GM12864 (cell line): Measurements from ENCODE around the gene CERK.
A peak's percentile ranks its signal among the peaks of the same experiment; 100 is the strongest.

Experiments used
- DNase-seq: peaks from one replicate; pipeline ENCODE4 v3.0.0-alpha.2; 2011; ENCODE audit warnings: low read depth
- H3K4me3 ChIP-seq: 2 replicates; pipeline ENCODE4 v1.5.1; 2011; ENCODE audit warnings: mild to moderate bottlenecking, low read depth, low read length, control low read depth
- TF ChIP-seq, protein P1 (sequence below): IDR thresholded peaks from 2 replicates; pipeline ENCODE4 v1.5.1; 2011; ENCODE audit warnings: low read depth, mild to moderate bottlenecking, moderate library complexity, low read length, control low read depth, inconsistent platforms; ENCODE audit errors: missing control alignments

The CERK gene

DNA sequence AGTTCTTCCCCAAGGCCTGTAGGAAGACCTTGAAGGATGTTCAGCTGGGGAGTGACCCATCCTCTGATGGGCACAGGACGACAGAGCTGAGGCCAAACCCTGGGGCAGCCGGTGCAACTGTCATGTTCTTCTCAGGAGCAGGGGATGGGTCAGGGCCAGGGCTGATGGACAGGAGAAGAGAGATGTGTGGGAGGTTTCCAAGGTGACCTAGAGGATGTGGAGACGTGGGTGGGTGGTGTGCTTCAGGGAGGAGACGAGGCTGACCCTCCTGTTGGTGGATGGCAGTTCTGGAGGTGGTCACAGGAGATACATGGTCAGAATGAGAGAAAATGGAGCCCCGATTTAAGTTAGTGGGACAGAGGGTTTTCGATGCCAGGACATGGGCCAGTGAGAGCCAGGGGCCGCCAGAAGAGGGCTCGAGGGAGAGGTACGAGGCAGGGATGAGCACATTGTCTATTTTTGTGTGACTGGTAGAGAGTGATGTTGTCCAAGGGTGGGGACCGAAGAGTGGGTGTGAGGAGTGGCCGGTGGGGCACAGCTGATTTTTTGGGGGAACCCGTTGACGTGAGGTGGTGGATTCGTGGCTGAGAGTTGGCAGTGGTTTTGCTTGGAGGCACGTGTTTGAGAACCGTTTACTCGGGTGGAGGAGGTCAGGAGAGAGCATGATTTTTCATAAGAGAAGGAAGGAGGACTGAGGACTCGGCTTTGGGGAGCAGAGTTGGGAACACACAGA is 39.0 kb upstream of the CERK start:
- no peak for DNase-seq
- peak overlapping the region; percentile 47 for H3K4me3 ChIP-seq
- TF ChIP-seq, protein P1, sequence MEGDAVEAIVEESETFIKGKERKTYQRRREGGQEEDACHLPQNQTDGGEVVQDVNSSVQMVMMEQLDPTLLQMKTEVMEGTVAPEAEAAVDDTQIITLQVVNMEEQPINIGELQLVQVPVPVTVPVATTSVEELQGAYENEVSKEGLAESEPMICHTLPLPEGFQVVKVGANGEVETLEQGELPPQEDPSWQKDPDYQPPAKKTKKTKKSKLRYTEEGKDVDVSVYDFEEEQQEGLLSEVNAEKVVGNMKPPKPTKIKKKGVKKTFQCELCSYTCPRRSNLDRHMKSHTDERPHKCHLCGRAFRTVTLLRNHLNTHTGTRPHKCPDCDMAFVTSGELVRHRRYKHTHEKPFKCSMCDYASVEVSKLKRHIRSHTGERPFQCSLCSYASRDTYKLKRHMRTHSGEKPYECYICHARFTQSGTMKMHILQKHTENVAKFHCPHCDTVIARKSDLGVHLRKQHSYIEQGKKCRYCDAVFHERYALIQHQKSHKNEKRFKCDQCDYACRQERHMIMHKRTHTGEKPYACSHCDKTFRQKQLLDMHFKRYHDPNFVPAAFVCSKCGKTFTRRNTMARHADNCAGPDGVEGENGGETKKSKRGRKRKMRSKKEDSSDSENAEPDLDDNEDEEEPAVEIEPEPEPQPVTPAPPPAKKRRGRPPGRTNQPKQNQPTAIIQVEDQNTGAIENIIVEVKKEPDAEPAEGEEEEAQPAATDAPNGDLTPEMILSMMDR, result no peak

DNA sequence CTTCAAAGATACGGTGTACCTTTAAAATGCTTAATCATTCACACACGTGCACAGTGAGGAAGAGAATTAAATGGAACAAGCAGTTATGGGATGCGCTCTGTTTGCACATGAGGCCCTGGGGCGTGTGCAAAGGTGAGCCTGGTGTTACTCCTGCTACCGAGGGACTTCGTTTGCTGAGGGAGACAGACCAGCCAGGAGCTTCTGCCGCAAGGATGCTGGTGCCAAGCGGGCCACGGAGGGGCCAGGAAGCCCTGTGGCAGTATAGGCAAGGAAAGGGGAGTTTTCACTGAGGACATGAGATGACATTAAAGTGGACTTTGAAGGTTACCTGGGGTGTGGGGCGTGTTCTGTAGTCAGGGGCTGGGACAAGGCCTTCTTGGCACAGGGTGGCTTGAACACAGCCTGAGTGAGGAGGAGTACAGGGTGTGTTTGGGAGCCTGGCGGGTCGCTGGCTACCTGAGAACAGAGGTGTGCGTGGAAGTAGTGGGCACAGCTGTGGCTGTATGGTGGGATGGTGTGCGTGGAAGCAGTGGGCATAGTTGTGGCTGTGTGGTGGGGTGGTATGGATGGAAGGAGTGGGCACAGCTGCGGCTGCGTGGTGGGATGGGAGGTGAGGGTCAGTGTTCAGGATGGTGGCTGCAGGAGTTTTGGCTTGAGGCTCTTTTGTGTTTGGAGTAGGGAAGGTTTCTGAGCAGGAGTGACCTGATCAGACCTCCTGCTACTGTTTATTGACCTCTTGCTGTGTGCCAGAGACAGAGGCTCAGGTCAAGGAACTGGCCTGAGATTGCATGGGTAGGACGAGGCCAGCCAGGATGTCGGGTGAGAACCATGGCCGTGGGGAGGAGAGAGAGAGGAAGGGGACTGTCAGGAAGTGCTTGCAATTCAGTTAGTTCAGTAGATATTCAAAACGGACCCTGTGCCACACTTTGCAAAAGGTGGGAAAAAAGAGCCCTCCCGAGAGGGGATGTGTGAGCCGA is 38.1 kb upstream of the CERK start:
- H3K4me3 ChIP-seq, result peak overlapping the region; percentile 47
- DNase-seq, result no peak
- TF ChIP-seq, protein P1, result no peak

DNA sequence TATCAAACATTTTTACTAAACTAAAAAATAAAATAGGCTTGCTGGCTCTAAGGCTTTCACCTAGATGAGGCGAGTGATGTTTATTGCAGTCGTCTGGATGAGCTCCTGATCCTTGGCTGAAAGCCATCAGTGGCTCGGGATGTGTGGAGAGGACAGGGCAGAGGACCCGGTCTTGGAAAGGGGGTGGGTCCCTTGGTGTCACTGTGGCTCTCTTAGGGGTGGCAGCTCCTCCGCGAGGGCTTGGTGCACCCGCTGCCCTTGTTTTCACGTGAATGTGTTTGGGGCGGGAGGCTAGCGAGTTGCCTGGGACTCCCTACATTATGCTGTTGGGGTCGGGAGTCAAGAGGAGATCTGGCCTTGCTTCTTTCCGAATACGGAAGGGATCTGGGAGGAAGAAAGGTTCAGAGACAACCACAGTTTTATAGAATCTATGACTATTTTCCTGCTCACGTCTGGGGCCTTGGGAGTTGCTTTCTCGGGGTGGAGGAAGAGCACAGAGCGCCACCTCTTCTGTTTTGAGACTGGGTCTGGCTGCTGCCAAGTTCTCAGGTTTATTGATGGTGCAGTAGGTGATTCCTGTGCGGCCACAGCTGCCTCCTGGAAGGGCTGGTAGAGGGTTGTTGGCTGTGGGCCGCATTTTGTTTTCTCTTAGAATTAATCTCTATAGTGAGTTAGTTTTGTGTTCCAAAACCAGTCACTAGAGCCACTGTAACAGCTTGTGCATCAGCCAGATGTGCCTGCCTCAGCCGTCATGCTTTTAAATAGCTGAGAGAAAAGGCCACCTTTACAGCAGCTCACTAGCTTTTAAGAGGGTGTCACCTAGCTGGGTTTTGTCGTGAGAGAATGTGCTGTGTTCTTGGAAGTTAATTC is 37.2 kb upstream of the CERK start:
- no peak for DNase-seq
- H3K4me3 ChIP-seq, result peak overlapping the region; percentile 47
- TF ChIP-seq, protein P1, result no peak

DNA sequence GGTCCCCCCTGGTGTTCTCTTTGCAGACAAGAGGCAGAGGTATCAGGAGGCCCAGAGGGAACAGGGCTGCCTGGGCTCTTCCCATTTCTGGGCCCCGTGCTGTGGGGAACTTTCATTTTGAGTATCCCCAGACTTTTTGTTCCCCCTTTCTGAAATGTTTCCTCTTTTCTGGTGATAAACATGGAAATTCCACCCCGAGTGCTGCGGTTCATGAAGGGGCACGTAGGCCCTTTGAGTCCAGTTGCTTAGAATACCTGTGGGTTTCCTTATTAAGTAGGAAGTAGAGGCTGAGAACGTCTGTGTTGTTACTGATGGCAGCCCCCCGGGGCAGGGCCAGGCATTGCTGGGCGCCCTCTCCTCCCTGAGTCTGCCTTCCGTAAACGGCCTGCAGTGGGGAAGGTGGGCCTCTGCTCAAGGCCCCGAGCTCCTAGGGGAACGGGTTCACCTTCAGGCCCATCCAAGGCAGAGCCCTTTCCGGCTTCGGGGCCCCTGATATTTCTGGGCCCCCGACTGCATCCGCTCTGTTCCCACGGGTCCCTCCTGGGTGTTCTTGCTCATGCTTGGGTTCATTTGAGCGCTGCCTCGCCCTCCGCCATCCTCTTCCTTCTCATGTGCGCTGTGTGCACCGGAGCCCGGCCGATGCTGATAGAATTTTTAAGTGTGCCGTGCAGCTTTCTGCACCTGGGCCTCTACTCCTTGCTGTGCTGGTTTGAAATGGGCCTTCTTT is 36.4 kb upstream of the CERK start:
- H3K4me3 ChIP-seq, result peak overlapping the region; percentile 47
- TF ChIP-seq, protein P1, result no peak
- DNase-seq, result peak; percentile 73

DNA sequence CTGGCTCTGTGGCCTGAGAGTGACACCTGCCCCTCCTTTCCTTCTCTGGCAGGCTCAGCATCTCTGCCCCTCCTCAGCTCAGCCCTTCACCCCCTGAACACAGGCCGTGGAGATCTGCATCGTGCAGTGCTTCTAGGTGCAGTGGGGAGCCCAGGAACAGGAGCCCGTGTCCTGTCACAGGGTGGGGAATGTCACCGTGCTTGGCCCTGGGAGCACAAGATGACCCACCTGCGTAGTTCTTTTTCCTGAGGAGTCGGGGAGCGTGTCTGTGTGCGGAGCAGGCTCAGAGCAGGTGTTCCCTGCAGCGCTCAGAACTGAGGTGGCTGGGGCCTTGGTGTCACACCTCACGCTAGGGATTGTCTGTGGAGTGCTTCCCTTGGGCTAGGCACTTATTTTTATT is 35.0 kb upstream of the CERK start:
- TF ChIP-seq, protein P1, result no peak
- DNase-seq, result no peak
- H3K4me3 ChIP-seq, result peak overlapping the region; percentile 28; the same call in 1 of the 2 replicates

DNA sequence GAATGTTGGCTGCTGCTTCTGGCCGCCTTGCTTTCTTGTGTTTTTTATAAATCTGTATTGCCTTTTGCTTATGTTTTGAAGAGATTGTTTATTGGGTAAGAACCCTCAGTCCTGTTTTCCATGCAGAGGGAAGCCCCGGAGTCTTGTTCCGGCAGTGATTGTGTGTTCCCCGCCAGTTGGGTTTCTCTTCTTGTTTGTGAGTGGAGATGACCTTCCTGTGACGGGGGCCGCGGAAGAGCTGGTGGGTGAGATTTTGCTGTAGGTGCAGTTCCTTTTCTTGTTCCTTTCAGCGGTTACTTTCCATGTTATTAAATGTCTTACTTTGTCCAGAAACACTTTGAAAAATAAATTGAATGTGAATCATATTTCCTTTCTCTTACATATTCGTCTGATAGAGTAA is 32.7 kb upstream of the CERK start:
- H3K4me3 ChIP-seq, result peak overlapping the region; percentile 42
- TF ChIP-seq, protein P1, result no peak
- no peak for DNase-seq
